Spleen (tissue), 11 donors: ENCODE data around the gene ITPK1. TPM values are rescaled to one million over a fixed set of nuclear protein-coding genes. Genes with fewer than 3 reads are reported as not detected.

Source experiments
- DNase-seq: peaks from one replicate; pipeline ENCODE4 v3.0.0-alpha.2; 2020
- H3K27ac ChIP-seq, 8 donors: fragments of 200-600 bp; sonication (generic) in 7 of 8; 1 replicate in 4 of 8; 2 replicates in 4 of 8; pipeline versions ENCODE4 v1.5.0 to v1.8.0; 2016 to 2021; ENCODE audit warnings: inconsistent platforms in 4 of 8, mild to moderate bottlenecking in 4 of 8, moderate library complexity in 1 of 8
- H3K27me3 ChIP-seq, 7 donors: fragments of 200-600 bp; sonication (generic) in 6 of 7; replicated peaks in 1 of 7; 1 replicate in 4 of 7; 2 replicates in 3 of 7; pipeline versions ENCODE4 v1.5.0 to v1.8.0; 2016 to 2021; ENCODE audit warnings: inconsistent platforms in 3 of 7, mild to moderate bottlenecking in 1 of 7
- H3K36me3 ChIP-seq, 6 donors: fragments of 200-600 bp; sonication (generic) in 5 of 6; 1 replicate in 4 of 6; 2 replicates in 2 of 6; pipeline versions ENCODE4 v1.5.0 to v1.8.0; 2016 to 2021; ENCODE audit warnings: inconsistent platforms in 2 of 6
- H3K4me1 ChIP-seq, 6 donors: fragments of 200-600 bp; sonication (generic) in 5 of 6; 1 replicate in 3 of 6; 2 replicates in 3 of 6; pipeline versions ENCODE4 v1.5.0 to v1.8.0; 2016 to 2021; ENCODE audit warnings: inconsistent platforms in 3 of 6
- H3K4me3 ChIP-seq, 8 donors: fragments of 200-600 bp; sonication (generic) in 7 of 8; 1 replicate in 4 of 8; 2 replicates in 4 of 8; pipeline versions ENCODE4 v1.5.0 to v1.8.0; 2016 to 2021; ENCODE audit warnings: inconsistent platforms in 4 of 8, mild to moderate bottlenecking in 4 of 8, moderate library complexity in 2 of 8
- H3K9me3 ChIP-seq, 8 donors: fragments of 200-600 bp; sonication (generic) in 7 of 8; 1 replicate in 4 of 8; 2 replicates in 4 of 8; pipeline versions ENCODE4 v1.5.0 to v1.8.0; 2016 to 2021; ENCODE audit warnings: inconsistent platforms in 4 of 8
- CTCF ChIP-seq, 11 experiments: fragments of 200-600 bp in 7 of 11; fragments of 450-650 bp in 4 of 11; sonication (generic) in 4 of 11; IDR thresholded peaks in 8 of 11; conservative IDR thresholded peaks in 3 of 11; 1 replicate in 7 of 11; 2 replicates in 4 of 11; pipeline versions ENCODE4 v1.4.0 to v1.8.0; 2016 to 2021; ENCODE audit warnings: antibody characterized with exemption in 11 of 11, inconsistent platforms in 4 of 11, mild to moderate bottlenecking in 1 of 11
- POLR2A ChIP-seq, 3 donors: fragments of 450-650 bp; IDR thresholded peaks; one replicate each; pipeline ENCODE4 v1.5.1; 2017; ENCODE audit warnings: antibody characterized with exemption in 3 of 3, mild to moderate bottlenecking in 1 of 3
- POLR2AphosphoS5 ChIP-seq, 3 donors: sonication (generic); formaldehyde crosslinking; IDR thresholded peaks; one replicate each; pipeline ENCODE4 v1.5.1; 2017; ENCODE audit warnings: antibody characterized with exemption in 3 of 3
- WGBS, 5 donors: extraction: QIAGEN DNeasy Blood & Tissue Kit in 3 of 5; methylation state at CpG; one replicate each; pipeline versions ENCODE4 v1.1.5 to v1.1.7; 2013 to 2018; 5-methylcytosine and 5-hydroxymethylcytosine counted together
- intact Hi-C: fragments of 100-400 bp; cut with DNase I; formaldehyde crosslinking; loops from one replicate; pipeline ENCODE4 v1.15.0; 2023; ENCODE audit warnings: low total_unique reads
- polyA plus RNA-seq, 3 donors: library from polyadenylated mRNA; stranded (reverse); fragments of 200-250 nt; gene quantifications; one replicate each; pipeline ENCODE4 v1.2.1, GENCODE V29; 2013
- total RNA-seq, 7 donors: library from RNA; depleted of rRNA in 3 of 7; stranded (reverse); fragments of >200 nt in 3 of 7; fragmentation: NEBNext Ultra II Directional in 4 of 7; extraction: Animal tissue kit (Norgen Biotek cat#: 25700) in 4 of 7; gene quantifications; one replicate each; pipeline versions ENCODE4 v1.1.0 to v1.2.1, GENCODE V29; 2016 to 2021
- donor health status: healthy with polysubstance abuse.
- donor health status: DM: no; HTN: no; CAD: no; lungs with moderate emphysema.
- donor health status: DM: no; HTN: no; CAD: no.
- donor health status: Bipolar disorder and iron deficiency.
- donor health status: healthy.
- donor health status: DM: no; HTN: no; CAD: no.
- donor health status: DM: yes; HTN: yes; CAD: no.

ITPK1 gene
- total and polyA plus RNA-seq, 10 donors = 22.9 to 123 (median 68.0) TPM

GRCh38 chr14:93035917-93036651 lies 79.6 kb downstream of the ITPK1 start:
- DNase-seq = peak; percentile 78
- Histone ChIP-seq H3K4me1 (peaks cover 60 to 100% (median 96%) of the 10 kb centered on the region in 6 donors), H3K27ac (peak overlapping the region; percentile 14 to 84 (median 61))

GRCh38 chr14:93035585-93035916 lies 80.2 kb downstream of the ITPK1 start:
- Histone ChIP-seq H3K27ac (peak overlapping the region in 5 of 8 donors; percentile 57 to 84 (median 66)), H3K4me1 (peaks cover 55 to 100% (median 93%) of the 10 kb centered on the region in 6 donors), H3K9me3 (no peaks in the 10 kb centered on the region), H3K27me3 (no peaks in the 10 kb centered on the region), H3K36me3 (peaks cover 0 to 1% (median 0%) of the 10 kb centered on the region in 6 donors), H3K4me3 (no peak overlapping the region)
- DNase-seq = peak; percentile 68
- intact Hi-C loops = no loop called here
- TF ChIP-seq POLR2AphosphoS5 (IDR thresholded peaks at IDR 0.05) (peak in 1 of 3 donors; percentile 22), CTCF (IDR thresholded peaks at IDR 0.05 in 8 of 11, conservative IDR thresholded peaks at IDR 0.05 in 3 of 11) (no peak)
- 82 to 95% (median 91%) methylated on average over 3 to 5 of the region's 5 CpGs for WGBS, 5 donors

More at GRCh38 chr14:93035917-93036651, 79.6 kb downstream of the ITPK1 start:
- Histone ChIP-seq H3K9me3 (no peaks in the 10 kb centered on the region), H3K36me3 (no peaks in the 10 kb centered on the region), H3K4me3 (no peak overlapping the region), H3K27me3 (no peaks in the 10 kb centered on the region)
- intact Hi-C loops = no loop called here
- 62 to 77% (median 71%) methylated on average over 17 to 22 of the region's 22 CpGs for WGBS, 5 donors
- no peak for TF ChIP-seq POLR2A (IDR thresholded peaks at IDR 0.05)
- peak in 2 of 3 donors; percentile 26 to 36 for TF ChIP-seq POLR2AphosphoS5 (IDR thresholded peaks at IDR 0.05)

- Histone ChIP-seq H3K27ac (peak overlapping the region in 7 of 8 donors; percentile 22 to 84 (median 47)), H3K4me3 (no peak overlapping the region), H3K36me3 (peaks cover 0 to 9% (median 0%) of the 10 kb centered on the region in 6 donors), H3K9me3 (no peaks in the 10 kb centered on the region), H3K27me3 (no peaks in the 10 kb centered on the region), H3K4me1 (peaks cover 45 to 97% (median 84%) of the 10 kb centered on the region in 6 donors)
- DNase-seq = no peak
- 78 to 86% (median 82%) methylated on average over 3 to 5 of the region's 5 CpGs for WGBS, 5 donors
- intact Hi-C loops = no loop called here
- TF ChIP-seq POLR2A (IDR thresholded peaks at IDR 0.05) = no peak
- TF ChIP-seq POLR2AphosphoS5 (IDR thresholded peaks at IDR 0.05) = peak in 1 of 3 donors; percentile 10
- TF ChIP-seq CTCF (IDR thresholded peaks at IDR 0.05 in 8 of 11, conservative IDR thresholded peaks at IDR 0.05 in 3 of 11) = peak in 3 of 11 experiments; percentile 2 to 7 (median 6)
Measured at GRCh38 chr14:93034671-93034994, 81.1 kb downstream of the ITPK1 start.

GRCh38 chr14:93033983-93034670 lies 81.6 kb downstream of the ITPK1 start:
- peak; percentile 90 for DNase-seq
- H3K9me3 ChIP-seq = no peaks in the 10 kb centered on the region
- WGBS, 5 donors = 42 to 58% (median 42%) methylated on average over 4 to 7 of the region's 7 CpGs
- peak overlapping the region; percentile 22 to 84 (median 46) for H3K27ac ChIP-seq
- TF ChIP-seq CTCF (IDR thresholded peaks at IDR 0.05 in 8 of 11, conservative IDR thresholded peaks at IDR 0.05 in 3 of 11) (peak; percentile 31 to 78 (median 63)), POLR2A (IDR thresholded peaks at IDR 0.05) (no peak), POLR2AphosphoS5 (IDR thresholded peaks at IDR 0.05) (peak in 2 of 3 donors; percentile 15 to 36)
- peak overlapping the region in 1 of 8 donors; percentile 25 for H3K4me3 ChIP-seq
- peaks cover 40 to 97% (median 79%) of the 10 kb centered on the region in 6 donors for H3K4me1 ChIP-seq
- intact Hi-C loops = no loop called here
- H3K27me3 ChIP-seq = no peaks in the 10 kb centered on the region
- peaks cover 0 to 13% (median 0%) of the 10 kb centered on the region in 6 donors for H3K36me3 ChIP-seq
